Vagina (tissue), 2 donors: ENCODE measurements around the gene CHD9.

Source experiments
- CTCF ChIP-seq, 3 experiments: fragments of 450-650 bp in 2 of 3; fragments of 200-600 bp in 1 of 3; sonication (generic) in 1 of 3; IDR thresholded peaks; one replicate each; pipeline ENCODE4 v1.5.1; 2017 to 2019; ENCODE audit warnings: antibody characterized with exemption in 3 of 3, mild to moderate bottlenecking in 2 of 3, moderate library complexity in 2 of 3
- POLR2A ChIP-seq, 2 donors: fragments of 450-650 bp; IDR thresholded peaks; one replicate each; pipeline ENCODE4 v1.6.1; 2017; ENCODE audit warnings: antibody characterized with exemption in 2 of 2, mild to moderate bottlenecking in 2 of 2, moderate library complexity in 2 of 2
- POLR2AphosphoS5 ChIP-seq, 2 donors: sonication (generic); formaldehyde crosslinking; IDR thresholded peaks; one replicate each; pipeline ENCODE4 v1.9.0; 2017; ENCODE audit warnings: antibody characterized with exemption in 2 of 2, mild to moderate bottlenecking in 2 of 2, low read depth in 1 of 2; ENCODE audit not compliant: insufficient read depth in 1 of 2

- TF ChIP-seq CTCF (IDR thresholded peaks at IDR 0.05) (no peak), POLR2AphosphoS5 (IDR thresholded peaks at IDR 0.05; ENCODE audit: insufficient read depth in 1 of 2, low read depth in 1 of 2) (no peak), POLR2A (IDR thresholded peaks at IDR 0.05) (no peak)
These were observed 155.1 kb downstream of the CHD9 start for GRCh38 chr16:53209877-53210276.
